ENCODE results near the gene TLL2.

- TF ChIP-seq CTCF (IDR thresholded peaks at IDR 0.05): no peak
- TF ChIP-seq POLR2A (IDR thresholded peaks at IDR 0.05): no peak
These were observed 25.4 kb downstream of the TLL2 start for GRCh38 chr10:96488161-96488935.

All from esophagus squamous epithelium (tissue), 4 donors.